HepG2 (cell line): Measurements from ENCODE around the gene CAMK1. TPM values are rescaled to one million over a fixed set of nuclear protein-coding genes. Genes with fewer than 3 reads are reported as not detected.
A peak's percentile ranks its signal among the peaks of the same experiment; 100 is the strongest.

Experiments used
- ATAC-seq: fragments of 200-7000 bp; cut with Tn5 transposase; 3 replicates; pipeline ENCODE4 v1.9.1; 2020; ENCODE audit warnings: mild to moderate bottlenecking, moderate library complexity
- BruUV-seq: library from RNA; stranded (reverse); fragments of 400-500 nt; replicated peaks from 2 replicates; lab custom pipeline; 2021; lab: Mats Ljungman, UMichigan
- CTCF ChIA-PET: fragments of 300-600 bp; formaldehyde crosslinking; extraction: SDS; loops from one replicate; lab custom pipeline; 2021; ENCODE audit warnings: low total read pairs, inconsistent platforms, low intra/inter-chr PET ratio; lab: Yijun Ruan, JAX
- POLR2A ChIA-PET: fragments of 350-600 bp; sonication (Branson Sonifier 250); formaldehyde crosslinking; loops from one replicate; lab custom pipeline; 2020; ENCODE audit warnings: antibody characterized with exemption, inconsistent platforms; lab: Yijun Ruan, JAX
- DNase-seq: peaks from one replicate; pipeline ENCODE4 v3.0.0-alpha.2; 2015; ENCODE audit warnings: low spot score
- FAIRE-seq: peaks from 3 replicates; lab custom pipeline; 2011; peaks lifted over from hg19 to GRCh38; lab: Jason Lieb, UNC
- H2AFZ ChIP-seq: one replicate; pipeline ENCODE4 v1.6.1; 2011; ENCODE audit warnings: low read length, inconsistent platforms
- H3K27ac ChIP-seq: fragments of 300-600 bp; 3 replicates; pipeline ENCODE4 v1.8.0; 2011; ENCODE audit warnings: mixed run types, mild to moderate bottlenecking, mixed read lengths, low read length, inconsistent platforms; ENCODE audit not compliant: insufficient read depth; ENCODE audit errors: extremely low read length
- H3K27me3 ChIP-seq, 2 experiments: fragments of 200-600 bp in 1 of 2; 2 replicates in 1 of 2; 3 replicates in 1 of 2; pipeline versions ENCODE4 v1.6.0 to v1.8.0; 2011; ENCODE audit warnings: low read length in 2 of 2, mild to moderate bottlenecking in 2 of 2, moderate library complexity in 2 of 2, inconsistent platforms in 1 of 2; ENCODE audit not compliant: insufficient read depth in 2 of 2, control insufficient read depth in 1 of 2
- H3K36me3 ChIP-seq, 2 experiments: fragments of 200-600 bp in 1 of 2; replicated peaks in 1 of 2; 2 replicates in 1 of 2; 3 replicates in 1 of 2; pipeline versions ENCODE4 v1.5.1 to v1.8.0; 2011; ENCODE audit warnings: low read length in 2 of 2, inconsistent platforms in 1 of 2; ENCODE audit not compliant: insufficient read depth in 2 of 2, control insufficient read depth in 1 of 2
- H3K4me1 ChIP-seq: 2 replicates; pipeline ENCODE4 v1.5.1; 2012; ENCODE audit warnings: low read length, inconsistent platforms; ENCODE audit not compliant: insufficient read depth
- H3K4me2 ChIP-seq: 2 replicates; pipeline ENCODE4 v1.6.0; 2011; ENCODE audit warnings: low read depth, low read length, inconsistent platforms
- H3K4me3 ChIP-seq, 3 experiments: fragments of 200-600 bp in 1 of 3; sonication (generic), shearing (Covaris generic) in 1 of 3; replicated peaks in 1 of 3; 2 replicates each; pipeline ENCODE4 v1.5.1; 2011 to 2016; ENCODE audit warnings: low read length in 3 of 3, inconsistent platforms in 2 of 3, low read depth in 2 of 3, mild to moderate bottlenecking in 2 of 3, control low read depth in 1 of 3, mixed read lengths in 1 of 3; ENCODE audit not compliant: insufficient read depth in 1 of 3
- H3K79me2 ChIP-seq: one replicate; pipeline ENCODE4 v1.6.1; 2011; ENCODE audit warnings: low read length, inconsistent platforms; ENCODE audit not compliant: insufficient read depth
- H3K9ac ChIP-seq: 2 replicates; pipeline ENCODE4 v1.6.0; 2011; ENCODE audit warnings: mild to moderate bottlenecking, low read depth, low read length, inconsistent platforms; ENCODE audit not compliant: insufficient read depth
- H3K9me3 ChIP-seq: 2 replicates; pipeline ENCODE4 v1.5.1; 2012; ENCODE audit warnings: mild to moderate bottlenecking, low read length
- H4K20me1 ChIP-seq: 2 replicates; pipeline ENCODE4 v1.6.0; 2011; ENCODE audit warnings: inconsistent platforms, mild to moderate bottlenecking, low read length, moderate library complexity; ENCODE audit not compliant: insufficient read depth
- AGO2 ChIP-seq: fragments of 200-400 bp; formaldehyde crosslinking; optimal IDR thresholded peaks from 2 replicates; pipeline ENCODE3; 2017; ENCODE audit warnings: mild to moderate bottlenecking, low read depth, low read length, moderate library complexity
- BORCS8-MEF2B ChIP-seq: sonication (generic); formaldehyde crosslinking; IDR thresholded peaks from 2 replicates; pipeline ENCODE4 v1.8.0; 2022; ENCODE audit warnings: mild to moderate bottlenecking, missing genetic modification reagents
- KAT8 ChIP-seq: IDR thresholded peaks from 2 replicates; pipeline ENCODE4 v1.6.1; 2016; ENCODE audit warnings: missing genetic modification reagents, missing compliant biosample characterization
- KLF9 ChIP-seq: IDR thresholded peaks from 2 replicates; pipeline ENCODE4 v1.6.1; 2016; ENCODE audit warnings: low read depth
- MXI1 ChIP-seq: IDR thresholded peaks from 3 replicates; pipeline ENCODE4 v1.6.1; 2012; ENCODE audit warnings: low read depth, low read length, inconsistent platforms, borderline replicate concordance
- RFXAP ChIP-seq: sonication (generic); formaldehyde crosslinking; IDR thresholded peaks from 2 replicates; pipeline ENCODE4 v1.4.0; 2020; ENCODE audit warnings: missing genetic modification reagents, borderline replicate concordance
- TBX3 ChIP-seq: fragments of 450-650 bp; IDR thresholded peaks from 2 replicates; pipeline ENCODE4 v1.6.1; 2017; ENCODE audit warnings: antibody characterized with exemption, mild to moderate bottlenecking, inconsistent platforms, borderline replicate concordance
- THAP11 ChIP-seq: IDR thresholded peaks from 2 replicates; pipeline ENCODE4 v1.6.1; 2016; ENCODE audit warnings: missing biosample characterization, missing genetic modification reagents
- ZNF451 ChIP-seq: sonication (generic); formaldehyde crosslinking; IDR thresholded peaks from 2 replicates; pipeline ENCODE4 v1.5.0; 2020; ENCODE audit warnings: mild to moderate bottlenecking, missing genetic modification reagents
- ZNF530 ChIP-seq: sonication (generic); formaldehyde crosslinking; IDR thresholded peaks from 2 replicates; pipeline ENCODE4 v1.5.0; 2020; ENCODE audit warnings: low read depth, mild to moderate bottlenecking, missing genetic modification reagents
- ZNF614 ChIP-seq: IDR thresholded peaks from 2 replicates; pipeline ENCODE4 v1.6.1; 2018; ENCODE audit warnings: missing biosample characterization, missing genetic modification reagents, inconsistent platforms, borderline replicate concordance
- ZNF775 ChIP-seq: sonication (generic); formaldehyde crosslinking; IDR thresholded peaks from 2 replicates; pipeline ENCODE4 v1.4.0; 2020; ENCODE audit warnings: missing genetic modification reagents, mild to moderate bottlenecking, moderate library complexity, borderline replicate concordance
- WGBS: methylation state at CpG from one replicate; pipeline ENCODE4 v1.1.6; 2017; ENCODE audit warnings: low lambda C conversion rate; 5-methylcytosine and 5-hydroxymethylcytosine counted together
- in situ Hi-C: cut with HindIII; loops from 2 replicates; pipeline ENCODE4 v1.10.0; 2017; ENCODE audit warnings: low pct_unique_long_range_greater_than_20kb; ENCODE audit not compliant: extremely low pct_ligation_motif_present
- intact Hi-C: fragments of 100-400 bp; cut with micrococcal nuclease; formaldehyde crosslinking; loops from one replicate; pipeline ENCODE4 v1.10.0; 2022; ENCODE audit not compliant: unreplicated experiment
- polyA plus RNA-seq, 8 experiments: library from polyadenylated mRNA; depleted of rRNA in 3 of 8; stranded (reverse) in 7 of 8; unstranded in 1 of 8; fragments of >200 nt; fragmentation: Illumina TruSeq in 4 of 8; extraction: Trizol in 4 of 8; gene quantifications; 2 replicates each; pipeline versions ENCODE4 v1.2.1 to v1.2.3, GENCODE V29; 2011 to 2016; ENCODE audit warnings: low read depth in 4 of 8, missing spikeins in 1 of 8, mixed read lengths in 1 of 8; ENCODE audit not compliant: insufficient read depth in 1 of 8
- total RNA-seq, 5 experiments: library from RNA; depleted of rRNA; stranded (reverse); fragments of >200 nt; fragmentation: Illumina TruSeq; extraction: Trizol; gene quantifications; 2 replicates each; pipeline ENCODE4 v1.2.3, GENCODE V29; 2016; ENCODE audit warnings: low read depth in 1 of 5
- TF ChIP-seq, protein P1 (sequence below): IDR thresholded peaks from 2 replicates; pipeline ENCODE4 v1.6.1; 2012; ENCODE audit warnings: low read depth, low read length, improper control_type of control experiment
- TF ChIP-seq, protein P2 (sequence below): sonication (generic); formaldehyde crosslinking; IDR thresholded peaks from 2 replicates; pipeline ENCODE4 v1.8.1; 2023; ENCODE audit warnings: mild to moderate bottlenecking, inconsistent platforms, moderate library complexity, missing genetic modification reagents, borderline replicate concordance

CAMK1 gene
- total and polyA plus RNA-seq, 2 of the 13 experiments (the other 11 are each of a cell fraction or from before 2014, with no cell fraction given): 26.4 to 53.3 TPM

DNA sequence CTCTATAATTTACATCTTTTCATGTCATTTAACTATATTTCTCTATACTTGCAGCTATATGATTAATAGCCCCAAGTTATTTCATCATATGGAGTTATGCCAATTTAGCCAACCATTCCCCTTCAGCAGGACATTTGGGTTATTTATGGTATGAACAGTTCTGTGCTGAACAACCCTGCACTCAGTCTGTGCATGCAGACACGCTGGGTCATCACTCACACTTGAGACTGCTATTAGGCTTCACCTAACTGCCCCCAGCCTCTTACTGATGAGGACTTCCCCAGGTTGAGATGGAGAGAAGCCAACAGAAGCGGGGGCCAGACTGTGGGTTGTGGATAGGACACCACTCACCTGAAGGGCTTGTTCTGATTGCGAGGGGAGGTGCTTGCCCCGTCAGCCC is 15.2 kb upstream of the CAMK1 start (continued):
- TF ChIP-seq ZNF614 (CRISPR knock-in tag): no peak
- no peak for TF ChIP-seq KAT8
- TF ChIP-seq, protein P1, sequence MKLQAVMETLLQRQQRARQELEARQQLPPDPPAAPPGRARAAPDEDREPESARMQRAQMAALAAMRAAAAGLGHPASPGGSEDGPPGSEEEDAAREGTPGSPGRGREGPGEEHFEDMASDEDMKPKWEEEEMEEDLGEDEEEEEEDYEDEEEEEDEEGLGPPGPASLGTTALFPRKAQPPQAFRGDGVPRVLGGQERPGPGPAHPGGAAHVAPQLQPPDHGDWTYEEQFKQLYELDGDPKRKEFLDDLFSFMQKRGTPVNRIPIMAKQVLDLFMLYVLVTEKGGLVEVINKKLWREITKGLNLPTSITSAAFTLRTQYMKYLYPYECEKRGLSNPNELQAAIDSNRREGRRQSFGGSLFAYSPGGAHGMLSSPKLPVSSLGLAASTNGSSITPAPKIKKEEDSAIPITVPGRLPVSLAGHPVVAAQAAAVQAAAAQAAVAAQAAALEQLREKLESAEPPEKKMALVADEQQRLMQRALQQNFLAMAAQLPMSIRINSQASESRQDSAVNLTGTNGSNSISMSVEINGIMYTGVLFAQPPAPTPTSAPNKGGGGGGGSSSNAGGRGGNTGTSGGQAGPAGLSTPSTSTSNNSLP: no peak
- no peak for TF ChIP-seq TBX3
- TF ChIP-seq MXI1: no peak
- no peak for TF ChIP-seq ZNF451

DNA sequence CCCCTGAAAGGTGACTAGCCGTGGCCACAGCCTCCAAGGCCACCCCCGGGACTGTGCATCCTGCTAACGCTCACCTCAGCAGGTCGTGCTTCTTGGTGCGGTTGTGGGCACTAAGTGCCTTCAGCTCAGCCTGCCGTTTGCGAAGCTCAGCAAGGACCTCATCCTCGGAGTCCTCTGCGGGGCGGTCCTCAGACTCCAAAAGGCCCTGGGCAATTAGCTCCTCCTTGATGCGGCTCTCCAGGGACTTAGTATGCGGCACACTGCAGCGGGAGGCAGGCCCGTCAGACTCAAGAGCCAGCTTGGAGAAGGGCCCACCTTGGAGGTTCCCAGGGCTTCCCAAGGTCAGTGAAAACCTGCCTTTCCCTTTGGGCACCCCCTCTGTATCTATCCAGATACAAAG is 14.2 kb upstream of the CAMK1 start:
- in situ Hi-C loops (no loop called here), intact Hi-C loops (no loop called here)
- no peaks in the 10 kb centered on the region for H3K9me3 ChIP-seq
- no peak for FAIRE-seq
- H3K36me3 ChIP-seq: peaks cover 22 to 54% of the 10 kb centered on the region in 2 experiments
- no peaks in the 10 kb centered on the region for H4K20me1 ChIP-seq
- ATAC-seq: no peak
- H3K79me2 ChIP-seq: no peaks in the 10 kb centered on the region
- no peak overlapping the region for H3K9ac ChIP-seq
- POLR2A ChIA-PET: interaction anchor here (1.4 kb wide), 1 partner anchor 9 kb away, joined by 4 read pairs; the partner anchor contains the start of genes ARPC4 and TADA3
- 92% methylated on average over 5 of the region's 14 CpGs for WGBS
- TF ChIP-seq ZNF530 (CRISPR knock-in tag): no peak
- TF ChIP-seq ZNF775 (CRISPR knock-in tag): no peak
- TF ChIP-seq KLF9 (CRISPR knock-in tag): no peak
- no peak for TF ChIP-seq BORCS8-MEF2B (CRISPR knock-in tag)
- TF ChIP-seq AGO2: peak; percentile 49
- TF ChIP-seq, protein P2, sequence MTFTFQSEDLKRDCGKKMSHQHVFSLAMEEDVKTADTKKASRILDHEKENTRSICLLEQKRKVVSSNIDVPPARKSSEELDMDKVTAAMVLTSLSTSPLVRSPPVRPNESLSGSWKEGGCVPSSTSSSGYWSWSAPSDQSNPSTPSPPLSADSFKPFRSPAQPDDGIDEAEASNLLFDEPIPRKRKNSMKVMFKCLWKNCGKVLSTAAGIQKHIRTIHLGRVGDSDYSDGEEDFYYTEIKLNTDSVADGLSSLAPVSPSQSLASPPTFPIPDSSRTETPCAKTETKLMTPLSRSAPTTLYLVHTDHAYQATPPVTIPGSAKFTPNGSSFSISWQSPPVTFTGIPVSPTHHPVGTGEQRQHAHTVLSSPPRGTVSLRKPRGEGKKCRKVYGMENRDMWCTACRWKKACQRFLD: no peak
- no peak for TF ChIP-seq RFXAP (CRISPR knock-in tag)
- TF ChIP-seq THAP11 (CRISPR knock-in tag): no peak
- BruUV-seq: no TSS peak
- no peak overlapping the region for H3K4me3 ChIP-seq
- H3K4me1 ChIP-seq: peaks cover 16% of the 10 kb centered on the region
- no peak overlapping the region for H2AFZ ChIP-seq
- H3K4me2 ChIP-seq: no peak overlapping the region
- CTCF ChIA-PET: no interaction called here
- no peaks in the 10 kb centered on the region for H3K27me3 ChIP-seq
- H3K27ac ChIP-seq: no peak overlapping the region
- no peak for DNase-seq
